ENCODE data around the gene HECTD1.
A peak's percentile ranks its signal among the peaks of the same experiment; 100 is the strongest.
"Not testable (repeated sequence)": the region's sequence is repeated elsewhere in the genome, so short reads cannot be mapped to it uniquely, and the experiment has no call there.

The HECTD1 gene

GRCh38 chr14:31229009-31229408, 21.4 kb upstream of the HECTD1 start:
- no peak for DNase-seq

GRCh38 chr14:31228533-31228932, 20.9 kb upstream of the HECTD1 start:
- no peak for DNase-seq

GRCh38 chr14:31224808-31225207, 17.2 kb upstream of the HECTD1 start:
- no peak for DNase-seq

GRCh38 chr14:31223331-31223730, 15.7 kb upstream of the HECTD1 start:
- no peak for DNase-seq

GRCh38 chr14:31222834-31223233, 15.2 kb upstream of the HECTD1 start:
- no peak for DNase-seq

- DNase-seq, result no peak
Observed at GRCh38 chr14:31221266-31221665, 13.7 kb upstream of the HECTD1 start.

GRCh38 chr14:31219169-31219568, 11.6 kb upstream of the HECTD1 start:
- no peak for DNase-seq

GRCh38 chr14:31216359-31216758, 8.8 kb upstream of the HECTD1 start:
- no peak for DNase-seq

- no peak for DNase-seq
Observed at GRCh38 chr14:31212893-31213292, 5.3 kb upstream of the HECTD1 start.

- no peak for DNase-seq
Observed at GRCh38 chr14:31209605-31210004, 2.0 kb upstream of the HECTD1 start.

- no peak for DNase-seq
Observed at GRCh38 chr14:31208546-31209424, 1.2 kb upstream of the HECTD1 start.

GRCh38 chr14:31207287-31207754, 272 bp downstream of the HECTD1 start:
- peak; percentile 99 for DNase-seq

- DNase-seq, result no peak
Observed at GRCh38 chr14:31206536-31207286, 882 bp downstream of the HECTD1 start.

- peak; percentile 13 for DNase-seq
Observed at GRCh38 chr14:31205681-31206535, 1.7 kb downstream of the HECTD1 start.

- DNase-seq, result no peak
Observed at GRCh38 chr14:31204593-31205534, 2.7 kb downstream of the HECTD1 start.

GRCh38 chr14:31203899-31204592, 3.5 kb downstream of the HECTD1 start:
- not testable (repeated sequence) for DNase-seq

GRCh38 chr14:31203414-31203742, 4.2 kb downstream of the HECTD1 start:
- DNase-seq, result no peak

- DNase-seq, result no peak
Observed at GRCh38 chr14:31201111-31201510, 6.5 kb downstream of the HECTD1 start.

- no peak for DNase-seq
Observed at GRCh38 chr14:31200702-31200990, 6.9 kb downstream of the HECTD1 start.

- DNase-seq, result no peak
Observed at GRCh38 chr14:31197671-31198070, 9.9 kb downstream of the HECTD1 start.

Measured in right kidney (tissue), 1 donor.